ENCODE results near the gene FGR.
A peak's percentile ranks its signal among the peaks of the same experiment; 100 is the strongest.
"Not testable (repeated sequence)": the region's sequence is repeated elsewhere in the genome, so short reads cannot be mapped to it uniquely, and the experiment has no call there.

FGR gene

DNA sequence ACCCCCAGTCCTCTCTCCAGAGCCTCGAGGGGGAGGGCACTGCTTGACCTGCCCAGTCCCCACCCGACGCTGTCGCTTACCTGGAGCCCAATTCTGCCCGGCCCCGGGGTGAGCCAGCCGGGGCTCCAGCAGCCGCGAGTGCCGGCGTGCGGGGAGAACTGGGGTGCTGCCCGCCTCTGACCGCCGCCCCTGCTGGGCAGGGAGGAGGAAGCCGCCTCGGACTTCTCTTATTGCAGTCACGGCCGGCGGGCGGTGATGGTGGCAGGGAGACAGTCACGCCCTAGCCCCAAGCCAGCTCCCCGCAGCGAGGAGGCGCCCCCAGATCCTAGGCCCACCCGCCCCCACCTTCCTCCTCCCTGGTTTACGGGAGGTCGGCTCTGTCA lies at the start of gene FGR:
TSS of gene FGR (minus strand) at position 201 of the 383 bp plus-strand sequence. CDS start 11,269 bp downstream, outside the sequence.
- H3K9me3 ChIP-seq (ENCODE audit: control insufficient read depth, insufficient read depth, low read length): peaks cover 3% of the 10 kb centered on the region; the same call in 1 of the 2 replicates
- TF ChIP-seq, protein P1, sequence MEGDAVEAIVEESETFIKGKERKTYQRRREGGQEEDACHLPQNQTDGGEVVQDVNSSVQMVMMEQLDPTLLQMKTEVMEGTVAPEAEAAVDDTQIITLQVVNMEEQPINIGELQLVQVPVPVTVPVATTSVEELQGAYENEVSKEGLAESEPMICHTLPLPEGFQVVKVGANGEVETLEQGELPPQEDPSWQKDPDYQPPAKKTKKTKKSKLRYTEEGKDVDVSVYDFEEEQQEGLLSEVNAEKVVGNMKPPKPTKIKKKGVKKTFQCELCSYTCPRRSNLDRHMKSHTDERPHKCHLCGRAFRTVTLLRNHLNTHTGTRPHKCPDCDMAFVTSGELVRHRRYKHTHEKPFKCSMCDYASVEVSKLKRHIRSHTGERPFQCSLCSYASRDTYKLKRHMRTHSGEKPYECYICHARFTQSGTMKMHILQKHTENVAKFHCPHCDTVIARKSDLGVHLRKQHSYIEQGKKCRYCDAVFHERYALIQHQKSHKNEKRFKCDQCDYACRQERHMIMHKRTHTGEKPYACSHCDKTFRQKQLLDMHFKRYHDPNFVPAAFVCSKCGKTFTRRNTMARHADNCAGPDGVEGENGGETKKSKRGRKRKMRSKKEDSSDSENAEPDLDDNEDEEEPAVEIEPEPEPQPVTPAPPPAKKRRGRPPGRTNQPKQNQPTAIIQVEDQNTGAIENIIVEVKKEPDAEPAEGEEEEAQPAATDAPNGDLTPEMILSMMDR (IDR thresholded peaks at IDR 0.05; ENCODE audit: low read depth, low read length, poor library complexity, severe bottlenecking): no peak
- no peak for TF ChIP-seq EZH2phosphoT487 (IDR thresholded peaks at IDR 0.05; ENCODE audit: borderline replicate concordance, low read length)
- no peaks in the 10 kb centered on the region for H4K20me1 ChIP-seq (ENCODE audit: control insufficient read depth, insufficient read depth, low read depth, low read length)
- peak within 1 kb of the TSS; percentile 60 for H3K4me2 ChIP-seq (ENCODE audit: low read length)
- H3K27ac ChIP-seq (ENCODE audit: low read depth, low read length): peak within 1 kb of the TSS; percentile 83
- no peaks in the 10 kb centered on the region for H3K36me3 ChIP-seq (ENCODE audit: control insufficient read depth, low read length)
- peaks cover 41% of the 10 kb centered on the region for H3F3A ChIP-seq (ENCODE audit: control insufficient read depth, insufficient read depth)
- H3K79me2 ChIP-seq (ENCODE audit: control insufficient read depth, low read length): no peaks in the 10 kb centered on the region
- H3K4me1 ChIP-seq (ENCODE audit: control insufficient read depth, low read length): peaks cover 72% of the 10 kb centered on the region
- H3K9me2 ChIP-seq (replicated peaks; ENCODE audit: control insufficient read depth, low read length): no peaks in the 10 kb centered on the region
- peak within 1 kb of the TSS; percentile 58 for H3K4me3 ChIP-seq (ENCODE audit: low read length)
- no peaks in the 10 kb centered on the region for H3K27me3 ChIP-seq (ENCODE audit: control insufficient read depth, low read length)

DNA sequence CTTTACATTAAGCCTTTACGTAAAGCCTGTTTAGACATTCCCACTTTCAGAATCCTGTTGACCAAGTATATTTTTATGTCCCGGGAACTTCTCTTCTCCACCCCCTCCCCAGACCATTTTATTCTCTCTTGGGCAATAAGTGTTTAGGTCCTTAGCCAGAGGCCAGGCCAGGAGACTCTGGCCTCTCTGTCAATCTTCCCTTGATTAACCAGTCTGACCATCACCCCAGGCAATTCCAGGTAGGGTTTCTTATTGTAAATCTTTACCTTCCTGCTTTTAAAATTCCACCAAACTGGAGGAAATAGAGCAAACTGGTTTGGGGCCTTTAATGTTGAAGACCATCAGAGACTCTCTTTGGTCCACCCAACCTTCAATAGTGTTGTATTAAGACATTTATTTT lies 49.2 kb upstream of the FGR start:
- Histone ChIP-seq H4K20me1 (ENCODE audit: control insufficient read depth, insufficient read depth, low read depth, low read length) (no peaks in the 10 kb centered on the region), H3K4me2 (ENCODE audit: low read length) (no peak overlapping the region), H3K9me2 (replicated peaks; ENCODE audit: control insufficient read depth, low read length) (no peaks in the 10 kb centered on the region), H3K79me2 (ENCODE audit: control insufficient read depth, low read length) (no peaks in the 10 kb centered on the region), H3K27me3 (ENCODE audit: control insufficient read depth, low read length) (peaks cover 11% of the 10 kb centered on the region), H3F3A (ENCODE audit: control insufficient read depth, insufficient read depth) (no peaks in the 10 kb centered on the region), H3K4me1 (ENCODE audit: control insufficient read depth, low read length) (no peaks in the 10 kb centered on the region), H3K27ac (ENCODE audit: low read depth, low read length) (no peak overlapping the region), H3K36me3 (ENCODE audit: control insufficient read depth, low read length) (no peaks in the 10 kb centered on the region), H3K4me3 (ENCODE audit: low read length) (no peak overlapping the region), H3K9me3 (ENCODE audit: control insufficient read depth, insufficient read depth, low read length) (peaks cover 21% of the 10 kb centered on the region)
- TF ChIP-seq, protein P1 (IDR thresholded peaks at IDR 0.05; ENCODE audit: low read depth, low read length, poor library complexity, severe bottlenecking): no peak
- no peak for TF ChIP-seq EZH2phosphoT487 (IDR thresholded peaks at IDR 0.05; ENCODE audit: borderline replicate concordance, low read length)

DNA sequence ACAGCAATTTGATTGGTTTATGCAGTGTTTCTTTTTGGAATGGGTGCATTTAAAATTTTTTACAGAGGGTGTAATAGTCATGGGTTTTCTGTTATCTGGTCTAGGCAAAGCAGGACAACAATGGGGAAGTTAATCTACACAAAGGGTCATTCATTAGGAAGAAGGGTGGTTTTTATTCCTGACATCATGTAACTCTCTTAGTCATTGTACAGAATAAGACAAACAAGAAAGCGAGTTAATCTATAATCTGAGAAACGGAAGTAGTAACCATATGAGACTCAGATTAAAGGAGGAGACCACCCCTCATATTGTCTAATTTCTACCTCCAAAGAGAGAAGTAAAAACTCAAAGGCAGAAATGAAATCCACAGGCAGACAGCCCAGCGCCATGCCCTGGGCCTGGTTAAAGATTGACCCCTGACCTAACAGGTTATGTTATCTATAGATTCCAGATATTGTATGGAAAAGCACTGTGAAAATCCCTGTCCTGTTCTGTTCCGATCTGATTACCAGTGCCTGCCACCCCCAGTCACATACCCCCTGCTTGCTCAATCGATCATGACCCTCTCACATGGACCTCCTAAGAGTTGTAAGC lies 47.5 kb upstream of the FGR start:
- H3K27me3 ChIP-seq (ENCODE audit: control insufficient read depth, low read length): 0 out of 2 replicates have a peak, but pooled peaks cover under 1% of the 10 kb centered on the region
- H3K4me2 ChIP-seq (ENCODE audit: low read length): no peak overlapping the region
- H3K9me2 ChIP-seq (replicated peaks; ENCODE audit: control insufficient read depth, low read length): no peaks in the 10 kb centered on the region
- no peaks in the 10 kb centered on the region for H3K4me1 ChIP-seq (ENCODE audit: control insufficient read depth, low read length)
- H3K27ac ChIP-seq (ENCODE audit: low read depth, low read length): no peak overlapping the region
- H4K20me1 ChIP-seq (ENCODE audit: control insufficient read depth, insufficient read depth, low read depth, low read length): no peaks in the 10 kb centered on the region
- no peaks in the 10 kb centered on the region for H3F3A ChIP-seq (ENCODE audit: control insufficient read depth, insufficient read depth)
- no peaks in the 10 kb centered on the region for H3K79me2 ChIP-seq (ENCODE audit: control insufficient read depth, low read length)
- no peaks in the 10 kb centered on the region for H3K36me3 ChIP-seq (ENCODE audit: control insufficient read depth, low read length)
- TF ChIP-seq EZH2phosphoT487 (IDR thresholded peaks at IDR 0.05; ENCODE audit: borderline replicate concordance, low read length): no peak
- TF ChIP-seq, protein P1 (IDR thresholded peaks at IDR 0.05; ENCODE audit: low read depth, low read length, poor library complexity, severe bottlenecking): no peak
- H3K4me3 ChIP-seq (ENCODE audit: low read length): no peak overlapping the region
- H3K9me3 ChIP-seq (ENCODE audit: control insufficient read depth, insufficient read depth, low read length): peaks cover 21% of the 10 kb centered on the region

DNA sequence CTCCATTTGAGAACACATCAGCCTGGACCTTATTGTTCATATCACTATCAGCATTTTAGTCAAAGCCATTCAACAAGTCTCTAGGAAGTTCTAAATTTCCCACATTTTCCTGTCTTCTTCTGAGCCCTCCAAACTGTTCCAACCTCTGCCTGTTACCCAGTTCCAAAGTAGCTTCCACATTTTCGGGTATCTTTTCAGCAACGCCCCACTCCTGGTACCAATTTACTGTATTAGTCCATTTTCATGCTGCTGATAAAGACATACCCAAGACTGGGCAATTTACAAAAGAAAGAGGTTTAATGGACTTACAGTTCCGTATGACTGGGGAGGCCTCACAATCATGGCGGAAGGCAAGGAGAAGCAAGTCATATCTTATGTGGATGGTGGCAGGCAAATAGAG lies 46.6 kb upstream of the FGR start:
- not testable (repeated sequence) for H3F3A ChIP-seq (ENCODE audit: control insufficient read depth, insufficient read depth); H3K36me3 ChIP-seq (ENCODE audit: control insufficient read depth, low read length); H3K9me2 ChIP-seq (replicated peaks; ENCODE audit: control insufficient read depth, low read length); H4K20me1 ChIP-seq (ENCODE audit: control insufficient read depth, insufficient read depth, low read depth, low read length); H3K27ac ChIP-seq (ENCODE audit: low read depth, low read length); H3K27me3 ChIP-seq (ENCODE audit: control insufficient read depth, low read length); H3K4me1 ChIP-seq (ENCODE audit: control insufficient read depth, low read length); H3K4me3 ChIP-seq (ENCODE audit: low read length); H3K4me2 ChIP-seq (ENCODE audit: low read length); H3K79me2 ChIP-seq (ENCODE audit: control insufficient read depth, low read length)
- peaks cover 21% of the 10 kb centered on the region for H3K9me3 ChIP-seq (ENCODE audit: control insufficient read depth, insufficient read depth, low read length)

DNA sequence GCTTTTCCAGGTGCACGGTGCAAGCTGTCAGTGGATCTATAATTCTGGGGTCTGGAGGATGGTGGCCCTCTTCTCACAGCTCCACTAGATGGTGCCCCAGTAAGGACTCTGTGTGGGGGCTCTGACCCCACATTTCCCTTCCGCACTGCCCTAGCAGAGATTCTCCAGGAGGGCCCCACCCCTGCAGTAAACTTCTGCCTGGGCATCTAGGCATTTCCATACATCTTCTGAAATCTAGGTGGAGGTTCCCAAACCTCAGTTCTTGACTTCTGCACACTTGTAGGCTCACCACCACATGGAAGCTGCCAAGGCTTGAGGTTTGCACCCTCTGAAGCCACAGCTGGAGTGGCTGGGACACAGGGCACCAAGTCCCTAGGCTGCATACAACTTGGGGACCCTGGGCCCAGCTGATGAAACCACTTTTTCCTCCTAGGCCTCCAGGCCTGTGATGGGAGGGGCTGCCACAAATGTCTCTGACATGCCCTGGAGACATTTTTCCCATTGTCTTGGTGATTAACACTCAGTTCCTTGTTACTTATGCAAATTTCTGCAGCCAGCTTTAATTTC lies 45.3 kb upstream of the FGR start:
- H3K9me2 ChIP-seq (replicated peaks; ENCODE audit: control insufficient read depth, low read length); H3K4me2 ChIP-seq (ENCODE audit: low read length); H3K4me3 ChIP-seq (ENCODE audit: low read length); H3K27ac ChIP-seq (ENCODE audit: low read depth, low read length); H3F3A ChIP-seq (ENCODE audit: control insufficient read depth, insufficient read depth); H3K4me1 ChIP-seq (ENCODE audit: control insufficient read depth, low read length); H3K27me3 ChIP-seq (ENCODE audit: control insufficient read depth, low read length); H3K79me2 ChIP-seq (ENCODE audit: control insufficient read depth, low read length); H4K20me1 ChIP-seq (ENCODE audit: control insufficient read depth, insufficient read depth, low read depth, low read length); H3K36me3 ChIP-seq (ENCODE audit: control insufficient read depth, low read length): not testable (repeated sequence)
- H3K9me3 ChIP-seq (ENCODE audit: control insufficient read depth, insufficient read depth, low read length): peaks cover 21% of the 10 kb centered on the region

Measured in DOHH2 (cell line).